ENCODE data around the gene SPDL1. TPM values are rescaled to one million over a fixed set of nuclear protein-coding genes. Genes with fewer than 3 reads are reported as not detected.

SPDL1 gene
- total RNA-seq, 2 donors from 2014 or later = 1.9 to 6.8 TPM

- Histone ChIP-seq H3K36me3 (no peaks in the 10 kb centered on the region), H3K27ac (no peak overlapping the region), H3K4me1 (ENCODE audit: control insufficient read depth in 1 of 2, low read depth in 2 of 2) (no peaks in the 10 kb centered on the region)
These were observed 47.8 kb downstream of the SPDL1 start for GRCh38 chr5:169631360-169631759.

GRCh38 chr5:169632946-169633345 is 49.4 kb downstream of the SPDL1 start:
- Histone ChIP-seq H3K36me3 (no peaks in the 10 kb centered on the region), H3K9me3 (no peaks in the 10 kb centered on the region), H3K27ac (no peak overlapping the region), H3K27me3 (replicated peaks; ENCODE audit: insufficient read depth) (no peaks in the 10 kb centered on the region), H3K4me1 (ENCODE audit: control insufficient read depth in 1 of 2, low read depth in 2 of 2) (no peaks in the 10 kb centered on the region), H3K4me3 (no peak overlapping the region)
- ATAC-seq (ENCODE audit: insufficient number of reproducible peaks, low FRiP score, low read depth) = no peak
- no peak for DNase-seq (ENCODE audit: low spot score)
- TF ChIP-seq CTCF (IDR thresholded peaks at IDR 0.05) = no peak

More at GRCh38 chr5:169631360-169631759, 47.8 kb downstream of the SPDL1 start:
- Histone ChIP-seq H3K9me3 (no peaks in the 10 kb centered on the region), H3K27me3 (replicated peaks; ENCODE audit: insufficient read depth) (no peaks in the 10 kb centered on the region), H3K4me3 (no peak overlapping the region)
- ATAC-seq (ENCODE audit: insufficient number of reproducible peaks, low FRiP score, low read depth) (no peak), DNase-seq (ENCODE audit: low spot score) (no peak)
- TF ChIP-seq CTCF (IDR thresholded peaks at IDR 0.05) = no peak

- Histone ChIP-seq H3K4me3 (no peak overlapping the region), H3K4me1 (ENCODE audit: control insufficient read depth in 1 of 2, low read depth in 2 of 2) (no peaks in the 10 kb centered on the region), H3K27ac (no peak overlapping the region), H3K27me3 (replicated peaks; ENCODE audit: insufficient read depth) (no peaks in the 10 kb centered on the region), H3K36me3 (no peaks in the 10 kb centered on the region), H3K9me3 (no peaks in the 10 kb centered on the region)
- no peak for DNase-seq (ENCODE audit: low spot score)
- ATAC-seq (ENCODE audit: insufficient number of reproducible peaks, low FRiP score, low read depth) = no peak
- TF ChIP-seq CTCF (IDR thresholded peaks at IDR 0.05) = no peak
These were observed 51.0 kb downstream of the SPDL1 start for GRCh38 chr5:169634606-169635005.

- DNase-seq (ENCODE audit: low spot score) = no peak
- no peaks in the 10 kb centered on the region for H3K36me3 ChIP-seq
- no peak overlapping the region for H3K27ac ChIP-seq
- no peak overlapping the region for H3K4me3 ChIP-seq
- ATAC-seq (ENCODE audit: insufficient number of reproducible peaks, low FRiP score, low read depth) = no peak
- no peaks in the 10 kb centered on the region for H3K4me1 ChIP-seq (ENCODE audit: control insufficient read depth in 1 of 2, low read depth in 2 of 2)
- no peaks in the 10 kb centered on the region for H3K9me3 ChIP-seq
- no peak for TF ChIP-seq CTCF (IDR thresholded peaks at IDR 0.05)
- no peaks in the 10 kb centered on the region for H3K27me3 ChIP-seq (replicated peaks; ENCODE audit: insufficient read depth)
These were observed 52.4 kb downstream of the SPDL1 start for GRCh38 chr5:169635936-169636335.

GRCh38 chr5:169636477-169637084 is 53.0 kb downstream of the SPDL1 start:
- Histone ChIP-seq H3K27me3 (replicated peaks; ENCODE audit: insufficient read depth) (no peaks in the 10 kb centered on the region), H3K36me3 (no peaks in the 10 kb centered on the region), H3K4me3 (peak overlapping the region; percentile 69), H3K27ac (peak overlapping the region in 1 of 2 donors; percentile 34), H3K4me1 (ENCODE audit: control insufficient read depth in 1 of 2, low read depth in 2 of 2) (no peaks in the 10 kb centered on the region), H3K9me3 (no peaks in the 10 kb centered on the region)
- ATAC-seq (ENCODE audit: insufficient number of reproducible peaks, low FRiP score, low read depth) = no peak
- no peak for DNase-seq (ENCODE audit: low spot score)
- no peak for TF ChIP-seq CTCF (IDR thresholded peaks at IDR 0.05)

Measured in thoracic aorta (tissue), 2 donors.